Measurements from ENCODE around the gene ZNF496. TPM values are rescaled to one million over a fixed set of nuclear protein-coding genes. Genes with fewer than 3 reads are reported as not detected.

ZNF496 gene
- total RNA-seq, 1 donor from 2014 or later: 47.1 TPM

DNA sequence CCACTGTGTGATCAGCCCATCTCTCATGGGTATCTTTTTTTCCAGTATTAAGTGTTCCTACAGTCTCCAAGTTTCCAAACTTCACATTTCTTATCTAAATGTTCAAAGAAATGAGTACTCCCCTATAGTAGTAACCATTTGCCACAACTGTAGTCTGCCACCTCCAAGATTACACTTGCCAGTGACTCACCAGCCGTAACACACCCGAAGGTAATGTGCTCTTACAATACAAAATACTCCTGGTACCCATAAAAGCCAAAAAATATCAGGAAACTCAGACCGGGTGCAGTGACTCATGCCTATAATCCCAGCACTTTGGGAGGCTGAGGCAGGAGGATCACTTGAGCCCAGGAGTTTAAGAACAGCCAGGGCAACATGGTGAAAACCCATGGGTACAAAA, 20.5 kb upstream of the ZNF496 start:
- H3K27me3 Mint-ChIP-seq: peaks cover 7% of the 10 kb centered on the region
- no peak for DNase-seq (ENCODE audit: extremely low spot score, unreplicated experiment)
- H3K9me3 Mint-ChIP-seq: no peaks in the 10 kb centered on the region
- H3K36me3 Mint-ChIP-seq: no peaks in the 10 kb centered on the region
- TF ChIP-seq, protein P1, sequence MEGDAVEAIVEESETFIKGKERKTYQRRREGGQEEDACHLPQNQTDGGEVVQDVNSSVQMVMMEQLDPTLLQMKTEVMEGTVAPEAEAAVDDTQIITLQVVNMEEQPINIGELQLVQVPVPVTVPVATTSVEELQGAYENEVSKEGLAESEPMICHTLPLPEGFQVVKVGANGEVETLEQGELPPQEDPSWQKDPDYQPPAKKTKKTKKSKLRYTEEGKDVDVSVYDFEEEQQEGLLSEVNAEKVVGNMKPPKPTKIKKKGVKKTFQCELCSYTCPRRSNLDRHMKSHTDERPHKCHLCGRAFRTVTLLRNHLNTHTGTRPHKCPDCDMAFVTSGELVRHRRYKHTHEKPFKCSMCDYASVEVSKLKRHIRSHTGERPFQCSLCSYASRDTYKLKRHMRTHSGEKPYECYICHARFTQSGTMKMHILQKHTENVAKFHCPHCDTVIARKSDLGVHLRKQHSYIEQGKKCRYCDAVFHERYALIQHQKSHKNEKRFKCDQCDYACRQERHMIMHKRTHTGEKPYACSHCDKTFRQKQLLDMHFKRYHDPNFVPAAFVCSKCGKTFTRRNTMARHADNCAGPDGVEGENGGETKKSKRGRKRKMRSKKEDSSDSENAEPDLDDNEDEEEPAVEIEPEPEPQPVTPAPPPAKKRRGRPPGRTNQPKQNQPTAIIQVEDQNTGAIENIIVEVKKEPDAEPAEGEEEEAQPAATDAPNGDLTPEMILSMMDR (conservative IDR thresholded peaks at IDR 0.05): no peak
- H3K27ac Mint-ChIP-seq: no peak overlapping the region
- no peak overlapping the region for H3K4me3 Mint-ChIP-seq
- H3K4me1 Mint-ChIP-seq (ENCODE audit: unreplicated experiment): peaks cover 13% of the 10 kb centered on the region

DNA sequence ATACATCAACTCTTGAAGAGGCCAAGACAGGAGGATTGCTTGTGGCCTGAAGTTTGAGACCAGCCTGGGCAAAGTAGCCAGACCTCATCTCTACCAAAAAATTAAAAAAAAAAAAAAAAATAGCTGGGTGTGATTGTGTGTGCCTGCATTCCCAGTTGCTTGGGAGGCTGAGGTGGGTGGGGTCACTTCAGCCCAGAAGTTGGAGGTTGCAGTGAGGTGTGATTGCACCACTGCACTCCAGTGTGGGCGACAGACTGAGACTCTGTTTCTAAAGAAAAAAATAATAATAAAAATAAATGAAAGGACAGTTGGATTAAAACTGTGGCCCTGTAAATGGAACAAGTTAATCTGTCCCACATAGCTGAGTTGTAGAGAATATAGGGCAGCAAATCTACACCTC, 18.9 kb upstream of the ZNF496 start:
- H3K36me3 Mint-ChIP-seq: no peaks in the 10 kb centered on the region
- H3K4me1 Mint-ChIP-seq (ENCODE audit: unreplicated experiment): peaks cover 4% of the 10 kb centered on the region
- peaks cover 1% of the 10 kb centered on the region for H3K27me3 Mint-ChIP-seq
- no peak overlapping the region for H3K4me3 Mint-ChIP-seq
- no peak overlapping the region for H3K27ac Mint-ChIP-seq
- H3K9me3 Mint-ChIP-seq: no peaks in the 10 kb centered on the region
- DNase-seq (ENCODE audit: extremely low spot score, unreplicated experiment): no peak
- TF ChIP-seq, protein P1 (conservative IDR thresholded peaks at IDR 0.05): no peak

- Mint-ChIP-seq H3K36me3 (peaks cover 7% of the 10 kb centered on the region), H3K4me3 (no peak overlapping the region), H3K4me1 (ENCODE audit: unreplicated experiment) (peaks cover 2% of the 10 kb centered on the region), H3K27me3 (no peaks in the 10 kb centered on the region), H3K9me3 (no peaks in the 10 kb centered on the region), H3K27ac (no peak overlapping the region)
- DNase-seq (ENCODE audit: extremely low spot score, unreplicated experiment): no peak
- TF ChIP-seq, protein P1 (conservative IDR thresholded peaks at IDR 0.05): no peak
Observed at GRCh38 chr1:247347477-247348222, 16.0 kb upstream of the ZNF496 start.

DNA sequence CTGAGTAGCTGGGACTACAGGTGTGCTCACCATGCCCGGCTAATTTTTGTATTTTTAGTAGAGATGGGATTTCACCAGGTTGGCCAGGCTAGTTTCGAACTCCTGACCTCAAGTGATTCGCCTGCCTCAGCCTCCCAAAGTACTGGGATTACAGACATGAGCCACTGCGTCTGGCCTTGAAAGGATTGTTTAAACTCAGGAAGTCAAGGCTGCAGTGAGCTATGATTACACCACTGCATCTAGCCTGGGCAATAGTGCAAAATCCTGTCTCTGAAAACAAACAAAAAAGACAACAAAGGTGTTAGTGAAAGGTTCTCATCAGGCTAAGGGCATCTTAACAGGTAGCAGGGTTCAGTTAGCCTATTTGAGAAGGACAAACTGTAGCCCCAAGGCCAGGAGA, 14.2 kb upstream of the ZNF496 start:
- Mint-ChIP-seq H3K36me3 (peaks cover 9% of the 10 kb centered on the region), H3K9me3 (no peaks in the 10 kb centered on the region), H3K27ac (no peak overlapping the region), H3K27me3 (no peaks in the 10 kb centered on the region), H3K4me3 (no peak overlapping the region), H3K4me1 (ENCODE audit: unreplicated experiment) (peaks cover 4% of the 10 kb centered on the region)
- DNase-seq (ENCODE audit: extremely low spot score, unreplicated experiment): no peak
- TF ChIP-seq, protein P1 (conservative IDR thresholded peaks at IDR 0.05): no peak

DNA sequence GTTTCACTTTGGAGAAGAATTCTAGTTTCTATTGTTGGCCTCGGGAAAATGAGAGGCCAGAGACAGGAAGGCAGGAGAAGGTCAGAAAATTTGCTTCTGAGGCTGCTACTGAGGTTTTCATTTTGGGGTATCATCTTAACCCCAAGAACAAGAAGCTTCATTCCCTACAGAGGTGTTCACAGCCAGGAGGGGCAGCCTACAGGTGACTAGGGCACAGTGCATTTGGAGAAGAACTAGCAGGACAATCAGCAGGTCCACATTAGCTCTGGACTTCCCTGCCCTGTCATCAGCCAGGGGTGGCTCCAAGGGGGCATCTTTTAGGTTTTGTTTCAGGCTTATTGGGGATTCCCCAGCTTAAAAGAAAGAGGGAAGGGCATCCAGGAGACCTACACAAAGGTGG, 12.1 kb upstream of the ZNF496 start:
- DNase-seq (ENCODE audit: extremely low spot score, unreplicated experiment): no peak
- Mint-ChIP-seq H3K27ac (no peak overlapping the region), H3K9me3 (no peaks in the 10 kb centered on the region)

More for the DNA sequence above, 12.1 kb upstream of the ZNF496 start:
- Mint-ChIP-seq H3K27me3 (no peaks in the 10 kb centered on the region), H3K36me3 (peaks cover 20% of the 10 kb centered on the region), H3K4me1 (ENCODE audit: unreplicated experiment) (peaks cover 4% of the 10 kb centered on the region), H3K4me3 (no peak overlapping the region)
- TF ChIP-seq, protein P1 (conservative IDR thresholded peaks at IDR 0.05): no peak
